ENCODE results near the gene FCF1. TPM values are rescaled to one million over a fixed set of nuclear protein-coding genes. Genes with fewer than 3 reads are reported as not detected.

FCF1 gene
- total and polyA plus RNA-seq, 9 donors: 19.8 to 60.8 (median 43.1) TPM

- intact Hi-C loops (cut with DNase I): loop anchor here in 1 of 4 donors (5.0 kb wide), 1 partner anchor 33 kb away; no protein-coding TSS in a partner anchor
- peaks cover 12% of the 10 kb centered on the region for H3K4me1 ChIP-seq (ENCODE audit: insufficient read depth)
- no peak overlapping the region for H3K4me3 ChIP-seq
- no peaks in the 10 kb centered on the region for H3K27me3 ChIP-seq
- DNase-seq: no peak
- H3K9me3 ChIP-seq: no peaks in the 10 kb centered on the region
- no peak overlapping the region for H3K27ac ChIP-seq
- no peaks in the 10 kb centered on the region for H3K36me3 ChIP-seq
- TF ChIP-seq EP300 (IDR thresholded peaks at IDR 0.05): no peak
- no peak for TF ChIP-seq POLR2A (IDR thresholded peaks at IDR 0.05)
- TF ChIP-seq, protein P1, sequence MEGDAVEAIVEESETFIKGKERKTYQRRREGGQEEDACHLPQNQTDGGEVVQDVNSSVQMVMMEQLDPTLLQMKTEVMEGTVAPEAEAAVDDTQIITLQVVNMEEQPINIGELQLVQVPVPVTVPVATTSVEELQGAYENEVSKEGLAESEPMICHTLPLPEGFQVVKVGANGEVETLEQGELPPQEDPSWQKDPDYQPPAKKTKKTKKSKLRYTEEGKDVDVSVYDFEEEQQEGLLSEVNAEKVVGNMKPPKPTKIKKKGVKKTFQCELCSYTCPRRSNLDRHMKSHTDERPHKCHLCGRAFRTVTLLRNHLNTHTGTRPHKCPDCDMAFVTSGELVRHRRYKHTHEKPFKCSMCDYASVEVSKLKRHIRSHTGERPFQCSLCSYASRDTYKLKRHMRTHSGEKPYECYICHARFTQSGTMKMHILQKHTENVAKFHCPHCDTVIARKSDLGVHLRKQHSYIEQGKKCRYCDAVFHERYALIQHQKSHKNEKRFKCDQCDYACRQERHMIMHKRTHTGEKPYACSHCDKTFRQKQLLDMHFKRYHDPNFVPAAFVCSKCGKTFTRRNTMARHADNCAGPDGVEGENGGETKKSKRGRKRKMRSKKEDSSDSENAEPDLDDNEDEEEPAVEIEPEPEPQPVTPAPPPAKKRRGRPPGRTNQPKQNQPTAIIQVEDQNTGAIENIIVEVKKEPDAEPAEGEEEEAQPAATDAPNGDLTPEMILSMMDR (IDR thresholded peaks at IDR 0.05): no peak
- WGBS, 3 donors: 78 to 89% (median 83%) methylated on average over 4 of the region's 4 CpGs
Measured at GRCh38 chr14:74695406-74695805, 17.5 kb upstream of the FCF1 start.

GRCh38 chr14:74697011-74697410, 15.9 kb upstream of the FCF1 start:
- Histone ChIP-seq H3K4me3 (no peak overlapping the region), H3K27me3 (no peaks in the 10 kb centered on the region), H3K36me3 (no peaks in the 10 kb centered on the region), H3K27ac (no peak overlapping the region), H3K9me3 (no peaks in the 10 kb centered on the region), H3K4me1 (ENCODE audit: insufficient read depth) (peaks cover 8% of the 10 kb centered on the region)
- intact Hi-C loops (cut with DNase I): loop anchor here in 1 of 4 donors (5.0 kb wide), 1 partner anchor 35 kb away; no protein-coding TSS in a partner anchor
- WGBS, 3 donors: 69 to 85% (median 76%) methylated on average over 1 of the region's 1 CpG
- no peak for DNase-seq
- TF ChIP-seq EP300 (IDR thresholded peaks at IDR 0.05) (no peak), POLR2A (IDR thresholded peaks at IDR 0.05) (no peak)
- TF ChIP-seq, protein P1 (IDR thresholded peaks at IDR 0.05): no peak

DNA sequence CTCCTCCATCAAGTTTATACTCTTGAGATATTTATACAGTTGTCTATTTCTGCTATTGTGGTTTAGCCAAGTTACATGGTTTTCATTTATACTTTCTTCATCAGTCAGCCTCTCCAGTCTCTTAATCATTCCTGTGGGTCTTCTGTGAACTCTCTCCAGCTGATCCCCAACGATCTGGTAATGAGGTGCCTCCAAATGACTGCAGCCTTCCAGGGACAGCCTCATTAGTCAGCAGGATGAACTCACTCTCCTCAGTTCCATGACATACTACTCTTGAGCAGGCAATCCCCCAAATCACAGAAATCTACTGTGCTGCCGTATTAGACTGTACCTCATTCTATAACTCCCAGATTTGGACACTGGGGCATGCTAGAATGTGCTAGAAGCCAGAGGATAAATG, 15.4 kb upstream of the FCF1 start:
- DNase-seq: no peak
- Histone ChIP-seq H3K27me3 (no peaks in the 10 kb centered on the region), H3K4me1 (ENCODE audit: insufficient read depth) (peaks cover 7% of the 10 kb centered on the region), H3K27ac (no peak overlapping the region), H3K4me3 (no peak overlapping the region), H3K36me3 (no peaks in the 10 kb centered on the region), H3K9me3 (no peaks in the 10 kb centered on the region)
- WGBS, 3 donors: 56 to 66% (median 63%) methylated on average over 2 of the region's 2 CpGs
- TF ChIP-seq EP300 (IDR thresholded peaks at IDR 0.05): no peak
- TF ChIP-seq POLR2A (IDR thresholded peaks at IDR 0.05): no peak
- TF ChIP-seq, protein P1 (IDR thresholded peaks at IDR 0.05): no peak
- intact Hi-C loops (cut with DNase I): loop anchor here in 1 of 4 donors (5.0 kb wide), 1 partner anchor 35 kb away; no protein-coding TSS in a partner anchor

DNA sequence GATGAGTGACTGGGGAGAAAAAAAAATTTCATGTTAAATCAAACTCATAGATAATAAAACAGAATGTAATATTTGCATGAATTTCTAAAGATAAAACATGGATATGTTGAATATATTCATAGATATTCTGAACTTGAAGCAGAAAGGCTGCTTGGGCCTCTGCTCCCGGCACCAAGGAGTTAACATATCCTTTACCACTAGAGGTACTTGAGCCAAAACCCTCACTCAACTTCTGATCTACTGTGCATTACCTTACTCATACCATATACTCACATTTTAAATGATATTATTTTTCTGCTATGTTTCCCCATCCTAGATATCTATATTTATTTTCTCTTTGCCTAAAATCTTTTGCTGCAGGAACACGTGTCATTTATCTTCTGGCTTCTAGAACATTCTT, 15.0 kb upstream of the FCF1 start:
- intact Hi-C loops (cut with DNase I): loop anchor here in 1 of 4 donors (5.0 kb wide), 1 partner anchor 36 kb away; no protein-coding TSS in a partner anchor
- Histone ChIP-seq H3K4me1 (ENCODE audit: insufficient read depth) (peaks cover 6% of the 10 kb centered on the region), H3K27me3 (no peaks in the 10 kb centered on the region), H3K9me3 (no peaks in the 10 kb centered on the region), H3K4me3 (no peak overlapping the region), H3K27ac (no peak overlapping the region), H3K36me3 (no peaks in the 10 kb centered on the region)
- TF ChIP-seq EP300 (IDR thresholded peaks at IDR 0.05) (no peak), POLR2A (IDR thresholded peaks at IDR 0.05) (no peak)
- TF ChIP-seq, protein P1 (IDR thresholded peaks at IDR 0.05): no peak
- 81 to 91% (median 88%) methylated on average over 2 of the region's 2 CpGs for WGBS, 3 donors
- DNase-seq: no peak
